HepG2 (cell line): ENCODE results near the gene RNF14. TPM values are rescaled to one million over a fixed set of nuclear protein-coding genes. Genes with fewer than 3 reads are reported as not detected.

Source experiments
- AKAP8 ChIP-seq: sonication (generic); formaldehyde crosslinking; IDR thresholded peaks from 2 replicates; pipeline ENCODE4 v1.5.1; 2020; ENCODE audit warnings: mild to moderate bottlenecking, missing genetic modification reagents
- CCAR2 ChIP-seq: fragments of 200-400 bp; formaldehyde crosslinking; optimal IDR thresholded peaks from 2 replicates; pipeline ENCODE3; 2018; ENCODE audit warnings: low read depth, mild to moderate bottlenecking, low read length, moderate library complexity
- DNMT3B ChIP-seq: conservative IDR thresholded peaks from 2 replicates; pipeline ENCODE4 v1.6.1; 2016; ENCODE audit warnings: missing biosample characterization, control low read depth
- MLLT10 ChIP-seq: sonication (generic); formaldehyde crosslinking; IDR thresholded peaks from 2 replicates; pipeline ENCODE4 v1.4.0; 2020; ENCODE audit warnings: missing genetic modification reagents
- PCBP1 ChIP-seq: fragments of 200-400 bp; formaldehyde crosslinking; IDR thresholded peaks from 2 replicates; pipeline ENCODE4 v1.6.1; 2017; ENCODE audit warnings: mild to moderate bottlenecking, low read depth, low read length, borderline replicate concordance
- POLR2AphosphoS2 ChIP-seq: IDR thresholded peaks from 2 replicates; pipeline ENCODE4 v1.6.1; 2011; ENCODE audit warnings: low read depth, low read length, improper control_type of control experiment
- SP1 ChIP-seq, 2 experiments: fragments of 450-650 bp in 1 of 2; sonication (generic) in 1 of 2; formaldehyde crosslinking in 1 of 2; IDR thresholded peaks; 2 replicates each; pipeline versions ENCODE4 v1.4.0 to v1.6.1; 2016 to 2020; ENCODE audit warnings: missing genetic modification reagents in 1 of 2
- SUZ12 ChIP-seq: fragments of 150-350 bp; IDR thresholded peaks from 2 replicates; pipeline ENCODE4 v1.6.1; 2014; ENCODE audit warnings: low read depth, low read length
- YY1 ChIP-seq: IDR thresholded peaks from 2 replicates; pipeline ENCODE4 v1.6.1; 2011; ENCODE audit warnings: low read length, low read depth, moderate library complexity, mild to moderate bottlenecking; ENCODE audit not compliant: insufficient read depth, insufficient replicate concordance
- ZFX ChIP-seq: sonication (generic); formaldehyde crosslinking; IDR thresholded peaks from 2 replicates; pipeline ENCODE4 v1.4.0; 2020; ENCODE audit warnings: mild to moderate bottlenecking, low read depth, missing genetic modification reagents, moderate library complexity
- ZNF556 ChIP-seq: sonication (generic); formaldehyde crosslinking; IDR thresholded peaks from 2 replicates; pipeline ENCODE4 v1.4.0; 2020; ENCODE audit warnings: mild to moderate bottlenecking, missing genetic modification reagents, borderline replicate concordance
- ZNF674 ChIP-seq: sonication (generic); formaldehyde crosslinking; IDR thresholded peaks from 2 replicates; pipeline ENCODE4 v1.5.0; 2020; ENCODE audit warnings: low read depth, mild to moderate bottlenecking, missing genetic modification reagents
- ZNF678 ChIP-seq: sonication (generic); formaldehyde crosslinking; IDR thresholded peaks from 2 replicates; pipeline ENCODE4 v1.4.0; 2020; ENCODE audit warnings: mild to moderate bottlenecking, missing genetic modification reagents
- ZNF768 ChIP-seq: sonication (generic); formaldehyde crosslinking; IDR thresholded peaks from 2 replicates; pipeline ENCODE4 v1.4.0; 2020; ENCODE audit warnings: missing genetic modification reagents
- polyA plus RNA-seq, 8 experiments: library from polyadenylated mRNA; depleted of rRNA in 3 of 8; stranded (reverse) in 7 of 8; unstranded in 1 of 8; fragments of >200 nt; fragmentation: Illumina TruSeq in 4 of 8; extraction: Trizol in 4 of 8; gene quantifications; 2 replicates each; pipeline versions ENCODE4 v1.2.1 to v1.2.3, GENCODE V29; 2011 to 2016; ENCODE audit warnings: low read depth in 4 of 8, missing spikeins in 1 of 8, mixed read lengths in 1 of 8; ENCODE audit not compliant: insufficient read depth in 1 of 8
- total RNA-seq, 5 experiments: library from RNA; depleted of rRNA; stranded (reverse); fragments of >200 nt; fragmentation: Illumina TruSeq; extraction: Trizol; gene quantifications; 2 replicates each; pipeline ENCODE4 v1.2.3, GENCODE V29; 2016; ENCODE audit warnings: low read depth in 1 of 5
- TF ChIP-seq, protein P1 (sequence below), 2 experiments: fragments of 450-650 bp in 1 of 2; sonication (generic) in 1 of 2; formaldehyde crosslinking in 1 of 2; IDR thresholded peaks; 2 replicates each; pipeline versions ENCODE4 v1.6.1 to v1.8.0; 2016 to 2022; ENCODE audit warnings: antibody characterized with exemption in 1 of 2, mild to moderate bottlenecking in 1 of 2, missing genetic modification reagents in 1 of 2
- TF ChIP-seq, protein P2 (sequence below): sonication (generic); formaldehyde crosslinking; conservative IDR thresholded peaks from 2 replicates; pipeline ENCODE4 v1.5.0; 2020; ENCODE audit warnings: missing genetic modification reagents
- TF ChIP-seq, protein P3 (sequence below): sonication (generic); formaldehyde crosslinking; IDR thresholded peaks from 2 replicates; pipeline ENCODE4 v1.8.0; 2022; ENCODE audit warnings: missing genetic modification reagents, mild to moderate bottlenecking, inconsistent platforms, borderline replicate concordance

RNF14 gene
- total and polyA plus RNA-seq, 2 of the 13 experiments (the other 11 are each of a cell fraction or from before 2014, with no cell fraction given), result 11.3 to 28.1 TPM

DNA sequence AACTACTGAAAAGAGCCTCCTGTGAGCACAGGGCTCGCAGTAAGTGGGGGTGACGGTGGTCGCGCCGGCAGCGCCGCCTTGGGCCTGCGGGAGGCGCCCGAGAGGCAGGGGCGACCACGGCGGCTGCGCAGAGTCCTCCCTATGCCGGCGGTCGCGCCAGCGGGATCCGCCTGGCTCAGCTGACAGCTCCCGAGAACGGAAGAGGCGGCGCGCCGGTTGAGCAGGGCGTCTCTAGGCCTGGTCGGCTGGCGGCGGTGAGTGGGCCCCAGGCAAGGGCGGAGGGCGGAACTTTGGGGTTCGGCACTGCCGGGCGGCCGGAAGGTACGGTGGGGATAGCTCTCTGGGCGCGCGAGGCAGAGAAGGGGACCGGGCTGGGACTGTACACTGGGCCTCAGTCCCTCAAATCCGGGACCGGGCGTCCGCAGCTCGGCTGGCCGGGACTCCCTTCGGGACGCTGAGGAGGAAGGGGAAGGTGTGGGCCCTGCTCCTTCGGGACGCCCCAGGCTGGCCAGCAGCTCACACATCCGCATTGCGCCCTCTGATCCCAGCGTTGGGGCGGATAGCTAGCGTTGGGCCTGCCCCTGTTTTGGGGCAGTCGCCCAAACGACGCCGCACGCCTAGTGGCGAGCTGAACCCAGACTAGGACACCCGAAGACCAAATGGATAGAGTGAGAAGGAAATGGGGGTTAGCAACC lies at the start of gene RNF14 (continued):
- TF ChIP-seq DNMT3B (CRISPR knock-in tag) (no peak), MLLT10 (CRISPR knock-in tag) (no peak), ZFX (CRISPR knock-in tag) (peak; percentile 99), YY1 (peak; percentile 76), ZNF556 (CRISPR knock-in tag) (peak; percentile 97), PCBP1 (peak; percentile 58; the same call in 1 of the 2 replicates), SP1 (IDR thresholded peaks at IDR 0.05) (no peak), SP1 (CRISPR knock-in tag; IDR thresholded peaks at IDR 0.05) (peak; percentile 42; the same call in 1 of the 2 replicates), POLR2AphosphoS2 (no peak), ZNF674 (CRISPR knock-in tag) (peak; percentile 79; the same call in 1 of the 2 replicates), CCAR2 (no peak), SUZ12 (no peak), ZNF768 (CRISPR knock-in tag) (peak; percentile 76; the same call in 1 of the 2 replicates), ZNF678 (CRISPR knock-in tag) (0 out of 2 replicates have a peak, but pooled peaks have one; percentile 69), AKAP8 (CRISPR knock-in tag) (peak; percentile 27; the same call in 1 of the 2 replicates)
- TF ChIP-seq, protein P1, sequence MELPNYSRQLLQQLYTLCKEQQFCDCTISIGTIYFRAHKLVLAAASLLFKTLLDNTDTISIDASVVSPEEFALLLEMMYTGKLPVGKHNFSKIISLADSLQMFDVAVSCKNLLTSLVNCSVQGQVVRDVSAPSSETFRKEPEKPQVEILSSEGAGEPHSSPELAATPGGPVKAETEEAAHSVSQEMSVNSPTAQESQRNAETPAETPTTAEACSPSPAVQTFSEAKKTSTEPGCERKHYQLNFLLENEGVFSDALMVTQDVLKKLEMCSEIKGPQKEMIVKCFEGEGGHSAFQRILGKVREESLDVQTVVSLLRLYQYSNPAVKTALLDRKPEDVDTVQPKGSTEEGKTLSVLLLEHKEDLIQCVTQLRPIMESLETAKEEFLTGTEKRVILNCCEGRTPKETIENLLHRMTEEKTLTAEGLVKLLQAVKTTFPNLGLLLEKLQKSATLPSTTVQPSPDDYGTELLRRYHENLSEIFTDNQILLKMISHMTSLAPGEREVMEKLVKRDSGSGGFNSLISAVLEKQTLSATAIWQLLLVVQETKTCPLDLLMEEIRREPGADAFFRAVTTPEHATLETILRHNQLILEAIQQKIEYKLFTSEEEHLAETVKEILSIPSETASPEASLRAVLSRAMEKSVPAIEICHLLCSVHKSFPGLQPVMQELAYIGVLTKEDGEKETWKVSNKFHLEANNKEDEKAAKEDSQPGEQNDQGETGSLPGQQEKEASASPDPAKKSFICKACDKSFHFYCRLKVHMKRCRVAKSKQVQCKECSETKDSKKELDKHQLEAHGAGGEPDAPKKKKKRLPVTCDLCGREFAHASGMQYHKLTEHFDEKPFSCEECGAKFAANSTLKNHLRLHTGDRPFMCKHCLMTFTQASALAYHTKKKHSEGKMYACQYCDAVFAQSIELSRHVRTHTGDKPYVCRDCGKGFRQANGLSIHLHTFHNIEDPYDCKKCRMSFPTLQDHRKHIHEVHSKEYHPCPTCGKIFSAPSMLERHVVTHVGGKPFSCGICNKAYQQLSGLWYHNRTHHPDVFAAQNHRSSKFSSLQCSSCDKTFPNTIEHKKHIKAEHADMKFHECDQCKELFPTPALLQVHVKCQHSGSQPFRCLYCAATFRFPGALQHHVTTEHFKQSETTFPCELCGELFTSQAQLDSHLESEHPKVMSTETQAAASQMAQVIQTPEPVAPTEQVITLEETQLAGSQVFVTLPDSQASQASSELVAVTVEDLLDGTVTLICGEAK (IDR thresholded peaks at IDR 0.05), result no peak
- TF ChIP-seq, protein P1 (CRISPR knock-in tag; IDR thresholded peaks at IDR 0.05), result peak; percentile 88
- TF ChIP-seq, protein P2, sequence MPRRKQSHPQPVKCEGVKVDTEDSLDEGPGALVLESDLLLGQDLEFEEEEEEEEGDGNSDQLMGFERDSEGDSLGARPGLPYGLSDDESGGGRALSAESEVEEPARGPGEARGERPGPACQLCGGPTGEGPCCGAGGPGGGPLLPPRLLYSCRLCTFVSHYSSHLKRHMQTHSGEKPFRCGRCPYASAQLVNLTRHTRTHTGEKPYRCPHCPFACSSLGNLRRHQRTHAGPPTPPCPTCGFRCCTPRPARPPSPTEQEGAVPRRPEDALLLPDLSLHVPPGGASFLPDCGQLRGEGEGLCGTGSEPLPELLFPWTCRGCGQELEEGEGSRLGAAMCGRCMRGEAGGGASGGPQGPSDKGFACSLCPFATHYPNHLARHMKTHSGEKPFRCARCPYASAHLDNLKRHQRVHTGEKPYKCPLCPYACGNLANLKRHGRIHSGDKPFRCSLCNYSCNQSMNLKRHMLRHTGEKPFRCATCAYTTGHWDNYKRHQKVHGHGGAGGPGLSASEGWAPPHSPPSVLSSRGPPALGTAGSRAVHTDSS (CRISPR knock-in tag), result no peak
- TF ChIP-seq, protein P3, sequence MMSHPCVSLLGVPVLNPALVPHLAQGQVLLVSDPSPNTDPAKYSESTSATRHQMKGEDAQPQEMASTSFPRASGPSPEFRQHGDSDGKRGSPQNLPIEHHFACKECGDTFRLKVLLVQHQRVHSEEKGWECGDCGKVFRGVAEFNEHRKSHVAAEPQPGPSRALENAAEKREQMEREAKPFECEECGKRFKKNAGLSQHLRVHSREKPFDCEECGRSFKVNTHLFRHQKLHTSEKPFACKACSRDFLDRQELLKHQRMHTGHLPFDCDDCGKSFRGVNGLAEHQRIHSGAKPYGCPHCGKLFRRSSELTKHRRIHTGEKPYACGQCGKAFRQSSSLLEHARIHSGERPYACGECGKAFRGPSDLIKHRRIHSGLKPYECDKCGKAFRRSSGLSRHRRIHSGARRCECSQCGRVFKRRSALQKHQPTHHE (CRISPR knock-in tag), result peak; percentile 93
